NCI-H82 treated with DMSO at 0.1 percent for 48 hours (cell line): Measurements from ENCODE around the gene SNX33.
"Not testable (repeated sequence)": the region's sequence is repeated elsewhere in the genome, so short reads cannot be mapped to it uniquely, and the experiment has no call there.

ENCODE experiments used
- DNase-seq: peaks from one replicate; lab custom pipeline; 2025; ENCODE audit not compliant: unreplicated experiment; lab: John Stamatoyannopoulos, UW

SNX33 gene

GRCh38 chr15:75661756-75662140, 14.0 kb downstream of the SNX33 start:
- DNase-seq, result no peak

DNA sequence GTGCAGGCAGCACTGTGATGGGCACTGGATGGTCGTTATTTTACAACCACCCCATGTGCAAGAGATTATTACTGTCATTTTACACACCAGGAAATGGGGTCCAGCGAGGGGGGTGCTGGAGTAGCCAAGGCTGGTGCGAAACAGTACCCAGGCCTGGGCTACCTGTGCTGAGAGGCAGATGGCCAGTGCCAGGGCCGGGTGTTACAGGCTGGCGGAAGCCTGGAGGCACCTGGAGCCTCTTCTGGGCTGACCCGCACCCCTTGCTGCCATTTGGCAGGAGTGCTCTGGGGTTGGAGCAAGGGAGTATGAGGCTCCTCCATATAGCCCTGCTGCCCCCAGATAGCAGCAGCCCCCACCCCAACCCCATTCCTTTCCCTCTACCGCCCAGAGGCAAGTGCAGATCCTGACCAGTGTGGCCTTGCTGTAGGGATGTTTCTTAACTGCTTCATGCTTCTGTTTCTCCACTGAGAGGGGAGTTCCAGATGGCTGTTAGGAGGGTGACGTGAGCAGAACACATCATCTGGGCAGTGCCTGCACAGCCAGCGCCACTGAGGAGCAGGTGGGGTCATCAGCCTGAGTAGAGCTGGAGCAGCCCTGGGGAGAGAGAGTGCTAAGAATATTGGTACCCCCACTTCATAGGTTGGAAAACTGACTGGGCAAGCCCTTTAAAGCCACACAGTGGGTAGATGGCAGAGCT, 15.3 kb downstream of the SNX33 start:
- no peak for DNase-seq

GRCh38 chr15:75663931-75664421, 16.3 kb downstream of the SNX33 start:
- DNase-seq, result no peak

GRCh38 chr15:75666823-75667501, 19.2 kb downstream of the SNX33 start:
- no peak for DNase-seq

GRCh38 chr15:75669191-75669878, 21.6 kb downstream of the SNX33 start:
- DNase-seq, result no peak

- no peak for DNase-seq
Observed at GRCh38 chr15:75669879-75670212, 22.1 kb downstream of the SNX33 start.

DNA sequence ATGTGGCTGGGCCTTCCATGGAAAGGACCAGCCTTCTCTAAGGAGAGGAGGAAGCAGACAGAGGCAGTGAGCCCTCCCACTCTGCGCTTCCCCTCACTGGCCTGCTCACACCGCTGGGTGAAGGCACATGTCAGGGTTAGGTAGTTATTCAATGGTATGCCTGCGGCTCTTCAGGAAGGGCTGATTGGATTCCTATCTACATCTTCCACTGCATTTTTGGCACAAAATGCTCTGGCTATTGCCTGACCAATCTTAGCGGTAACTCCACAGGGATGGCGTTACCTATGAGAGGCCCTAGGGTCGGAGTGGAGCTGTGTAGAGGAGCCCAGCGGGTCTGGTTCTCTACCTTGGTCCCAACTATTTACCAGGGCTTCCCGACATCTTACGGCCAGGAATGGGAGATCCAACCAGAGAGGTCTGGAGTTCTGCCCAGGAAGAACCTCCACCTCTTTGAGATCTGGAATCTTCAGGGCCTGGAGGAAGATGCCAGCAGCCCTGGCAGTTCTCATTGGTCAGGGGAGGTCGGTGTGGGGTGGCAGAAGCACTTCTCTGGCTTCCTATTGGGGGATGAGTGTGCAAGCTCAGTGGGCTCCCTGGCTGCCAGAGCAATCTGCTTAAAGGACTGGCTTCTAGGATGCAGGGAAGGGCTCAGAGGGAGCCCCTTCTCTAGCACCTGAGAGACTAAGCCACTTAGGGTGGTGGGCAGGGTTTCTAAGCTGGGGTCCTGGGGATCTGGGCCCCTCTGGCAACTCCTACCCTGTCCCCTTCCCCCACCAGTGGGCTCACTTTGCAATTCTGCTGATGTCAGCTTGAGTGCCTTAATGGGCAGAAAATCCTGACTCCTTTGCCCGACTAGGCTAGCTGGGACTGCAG, 24.3 kb downstream of the SNX33 start:
- no peak for DNase-seq

- peak; percentile 43 for DNase-seq
Observed at GRCh38 chr15:75672646-75673425, 25.1 kb downstream of the SNX33 start.

DNA sequence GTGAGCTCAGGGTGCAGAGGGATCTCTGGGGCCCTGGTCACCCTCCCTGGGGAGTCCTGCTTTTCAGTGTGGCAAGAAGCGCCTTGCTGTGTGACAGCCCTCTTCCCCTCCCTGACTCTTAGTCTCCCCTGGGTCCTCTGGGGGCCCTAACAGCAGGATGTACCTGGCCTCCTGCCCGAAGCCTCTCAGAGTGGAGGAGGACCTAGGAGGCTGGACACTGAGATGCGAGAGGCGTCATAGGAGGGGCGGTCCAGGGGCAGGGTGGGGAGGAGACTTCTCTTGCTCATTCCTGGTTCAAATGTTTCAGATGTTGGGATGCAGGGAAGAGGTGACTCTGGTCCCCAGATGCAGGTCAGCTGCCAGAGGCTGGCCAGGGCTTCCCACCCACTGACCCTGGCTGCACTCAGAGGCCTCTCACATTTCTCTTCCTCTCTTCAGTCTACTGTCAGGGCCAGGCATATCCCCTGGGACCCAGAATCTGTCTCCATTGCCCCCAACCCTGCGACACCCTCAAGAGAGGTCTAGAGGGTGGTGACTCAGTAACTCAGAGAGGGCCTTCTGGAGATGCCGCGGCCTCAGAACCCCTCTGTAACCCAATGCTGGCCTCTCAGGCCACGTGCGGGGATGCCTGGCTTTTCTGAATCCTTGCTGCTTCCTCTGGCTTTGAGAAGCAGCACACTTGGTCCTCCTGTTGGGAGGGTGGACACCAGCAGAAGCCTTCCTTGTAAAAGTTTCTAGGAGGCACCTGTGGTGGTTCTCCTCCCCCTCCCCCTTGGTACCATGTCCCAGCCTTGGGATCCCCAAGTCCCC, 25.9 kb downstream of the SNX33 start:
- no peak for DNase-seq

GRCh38 chr15:75674366-75674765, 26.7 kb downstream of the SNX33 start:
- no peak for DNase-seq

DNA sequence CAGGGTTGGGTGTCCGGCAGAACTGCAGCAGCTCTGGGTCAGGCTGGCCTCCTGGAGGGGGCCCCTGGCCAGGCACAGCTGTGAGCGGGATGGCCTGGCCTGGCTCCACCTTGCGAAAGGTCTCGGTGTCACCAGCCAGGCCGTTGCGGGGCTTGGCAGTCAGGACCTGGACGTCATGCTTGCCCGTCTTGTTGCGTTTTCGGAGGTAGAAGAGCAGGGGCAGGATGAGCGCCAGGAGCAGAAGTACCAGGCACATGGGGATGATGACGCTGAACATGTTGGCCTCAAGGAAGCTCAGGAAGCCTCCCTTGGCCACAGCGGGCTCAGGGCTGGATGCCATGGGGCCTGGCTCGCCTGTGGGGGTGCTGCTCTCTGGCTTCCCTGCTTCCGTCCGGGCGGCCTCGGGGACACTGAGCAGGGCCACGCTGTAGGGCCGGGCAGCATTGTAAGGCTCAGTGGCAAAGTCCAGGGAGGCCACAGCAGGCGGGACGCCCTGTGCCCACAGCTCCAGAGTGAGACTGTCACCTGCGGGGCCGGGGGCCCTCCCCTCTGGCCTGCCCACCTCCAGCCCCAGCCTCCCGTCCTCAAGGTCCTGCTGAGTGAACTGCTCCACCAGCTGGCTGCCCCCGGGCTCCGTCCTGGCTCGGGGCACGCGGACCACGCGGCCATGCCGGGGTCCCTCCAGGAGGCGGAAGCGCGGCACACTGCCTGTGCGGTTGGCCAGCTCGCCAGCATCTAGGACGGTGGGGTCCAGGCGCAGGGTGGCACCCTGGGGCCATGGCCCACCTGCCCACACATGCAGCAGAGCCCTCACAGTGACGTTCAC, 28.1 kb downstream of the SNX33 start:
- DNase-seq, result no peak

- no peak for DNase-seq
Observed at GRCh38 chr15:75676688-75677464, 29.2 kb downstream of the SNX33 start.

DNA sequence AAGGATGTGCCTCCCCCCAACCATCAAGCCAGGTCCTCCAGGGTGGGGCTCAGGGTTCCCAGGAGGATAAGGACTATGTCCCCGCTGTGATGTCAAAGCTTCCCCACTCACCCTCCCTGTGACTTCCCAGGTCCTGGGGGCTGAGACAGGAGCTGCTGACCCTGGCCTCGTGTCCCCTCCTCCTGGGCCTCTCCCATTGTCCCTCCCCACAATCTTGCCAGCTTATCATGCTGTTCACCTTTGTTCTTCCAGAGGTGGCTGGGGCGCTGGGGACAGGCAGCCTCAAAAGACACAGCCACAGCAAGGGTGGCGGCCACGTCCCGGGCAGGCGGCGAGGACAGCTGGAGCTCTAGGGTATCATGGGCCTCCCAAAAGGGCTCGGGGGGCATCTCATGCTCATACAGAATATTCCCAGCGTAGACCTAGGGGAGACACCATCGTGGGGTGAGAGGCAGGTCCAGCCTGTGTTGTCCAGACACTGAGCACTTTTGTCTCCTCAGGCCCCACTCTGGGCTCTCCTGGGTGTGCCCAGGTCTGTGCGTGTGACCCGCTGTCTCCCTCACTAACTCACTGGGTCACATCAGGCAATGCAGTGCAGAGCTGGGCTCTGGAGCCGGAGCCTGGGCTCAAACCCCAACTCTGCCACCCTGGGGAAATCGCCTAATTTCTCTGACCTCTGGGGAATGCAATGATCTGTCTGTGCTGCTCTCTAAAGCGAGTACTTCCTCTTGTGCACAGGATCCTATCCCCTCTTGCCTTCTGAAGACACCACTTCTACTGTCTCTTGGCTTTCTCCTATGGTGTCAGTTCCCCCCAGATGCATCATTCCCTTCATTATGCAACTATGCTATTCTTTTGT, 30.0 kb downstream of the SNX33 start:
- DNase-seq, result no peak

DNA sequence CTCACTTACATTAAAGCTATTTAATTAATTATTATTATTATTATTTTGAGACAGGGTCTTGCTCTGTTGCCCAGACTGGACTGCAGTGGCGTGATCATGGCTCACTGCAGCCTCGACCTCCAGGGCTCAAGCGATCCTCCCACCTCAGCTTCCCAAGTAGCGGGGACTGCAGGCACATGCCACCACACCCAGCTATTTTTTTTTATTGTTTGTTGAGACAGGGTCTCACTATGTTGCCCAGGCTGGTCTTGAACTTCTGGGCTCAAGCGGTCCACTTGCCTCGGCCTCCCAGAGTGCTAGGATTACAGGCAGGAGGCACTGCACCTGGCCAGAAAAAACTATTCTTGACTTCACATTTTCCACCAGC, 30.6 kb downstream of the SNX33 start:
- not testable (repeated sequence) for DNase-seq

DNA sequence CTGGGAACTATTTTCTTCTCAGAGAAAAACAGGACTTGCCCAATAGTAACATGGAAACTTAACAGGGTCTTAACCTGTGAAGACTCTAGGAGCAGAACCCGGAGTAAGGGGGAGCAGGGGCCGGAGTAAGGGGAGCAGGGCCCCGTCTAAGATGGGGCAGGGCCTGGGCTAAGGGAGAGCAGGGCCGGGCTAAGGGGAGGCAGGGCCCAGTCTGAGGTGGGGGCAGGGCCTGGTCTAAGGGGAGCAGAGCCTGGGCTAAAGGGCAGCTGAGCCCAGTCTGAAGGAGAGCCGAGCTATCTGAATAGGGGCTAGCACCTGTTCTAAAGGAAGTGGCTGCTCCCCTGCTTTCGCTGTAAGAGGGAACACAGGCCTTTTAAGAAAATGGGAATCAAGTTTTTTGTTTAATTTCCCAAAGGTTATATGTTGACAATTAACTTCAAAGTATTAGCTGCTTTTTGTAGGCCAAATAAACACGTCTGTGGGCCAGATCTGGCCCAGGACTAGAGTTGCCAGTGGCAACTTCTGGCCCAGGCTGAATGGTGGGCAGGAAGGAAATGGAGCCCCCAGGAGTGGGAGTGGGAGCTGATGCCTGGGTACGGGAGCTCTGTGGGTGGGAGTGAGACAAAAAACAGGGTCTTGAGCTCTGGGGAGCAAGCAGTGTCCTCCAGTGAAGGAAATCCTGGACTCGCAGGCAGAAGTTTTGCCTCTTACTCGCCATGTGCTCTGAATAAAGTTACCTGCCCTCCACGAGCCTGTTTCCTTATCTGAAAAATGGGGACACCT, 32.5 kb downstream of the SNX33 start:
- DNase-seq, result no peak
